GM12865 (cell line): ENCODE data around the gene TMEM161A.
"Not testable (repeated sequence)": the region's sequence is repeated elsewhere in the genome, so short reads cannot be mapped to it uniquely, and the experiment has no call there.

ENCODE experiments used
- DNase-seq: peaks from one replicate; pipeline ENCODE4 v3.0.0; 2010; ENCODE audit warnings: low read depth
- H3K4me3 ChIP-seq: 2 replicates; pipeline ENCODE4 v1.5.1; 2011; ENCODE audit warnings: mild to moderate bottlenecking, low read depth, low read length, control low read depth
- CTCF ChIP-seq: IDR thresholded peaks from 2 replicates; pipeline ENCODE4 v1.5.1; 2011; ENCODE audit warnings: low read length, control low read depth, low read depth, inconsistent platforms; ENCODE audit not compliant: insufficient read depth; ENCODE audit errors: missing control alignments

The TMEM161A gene

DNA sequence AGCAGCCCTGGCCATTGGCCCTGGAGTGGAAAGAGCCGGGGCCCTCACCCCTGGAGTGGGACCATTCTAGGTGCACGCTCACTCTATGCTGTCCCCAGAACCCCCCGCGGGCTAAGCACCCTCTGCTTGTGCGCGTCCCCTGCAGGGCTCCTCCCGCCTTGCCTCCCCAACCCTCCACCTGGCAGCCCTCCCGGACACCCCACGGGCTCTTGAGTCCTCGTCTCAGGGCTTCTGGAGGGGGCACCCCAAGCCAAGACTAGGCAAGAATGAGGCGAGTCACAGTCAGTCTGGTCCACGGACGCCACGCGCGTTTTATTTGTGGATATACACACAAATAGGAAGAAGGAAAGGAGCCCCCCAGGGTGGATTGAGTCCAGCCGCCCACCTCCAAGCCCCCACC, 7.0 kb upstream of the TMEM161A start:
- no peak for DNase-seq
- no peak overlapping the region for H3K4me3 ChIP-seq
- no peak for TF ChIP-seq CTCF

- no peak overlapping the region for H3K4me3 ChIP-seq
- DNase-seq = no peak
- no peak for TF ChIP-seq CTCF
These were observed 4.1 kb upstream of the TMEM161A start for GRCh38 chr19:19142347-19142746.

GRCh38 chr19:19140476-19140875, 2.2 kb upstream of the TMEM161A start:
- no peak for DNase-seq
- TF ChIP-seq CTCF = no peak
- no peak overlapping the region for H3K4me3 ChIP-seq

GRCh38 chr19:19139876-19140229, 1.6 kb upstream of the TMEM161A start:
- H3K4me3 ChIP-seq = no peak overlapping the region
- no peak for TF ChIP-seq CTCF
- no peak for DNase-seq

DNA sequence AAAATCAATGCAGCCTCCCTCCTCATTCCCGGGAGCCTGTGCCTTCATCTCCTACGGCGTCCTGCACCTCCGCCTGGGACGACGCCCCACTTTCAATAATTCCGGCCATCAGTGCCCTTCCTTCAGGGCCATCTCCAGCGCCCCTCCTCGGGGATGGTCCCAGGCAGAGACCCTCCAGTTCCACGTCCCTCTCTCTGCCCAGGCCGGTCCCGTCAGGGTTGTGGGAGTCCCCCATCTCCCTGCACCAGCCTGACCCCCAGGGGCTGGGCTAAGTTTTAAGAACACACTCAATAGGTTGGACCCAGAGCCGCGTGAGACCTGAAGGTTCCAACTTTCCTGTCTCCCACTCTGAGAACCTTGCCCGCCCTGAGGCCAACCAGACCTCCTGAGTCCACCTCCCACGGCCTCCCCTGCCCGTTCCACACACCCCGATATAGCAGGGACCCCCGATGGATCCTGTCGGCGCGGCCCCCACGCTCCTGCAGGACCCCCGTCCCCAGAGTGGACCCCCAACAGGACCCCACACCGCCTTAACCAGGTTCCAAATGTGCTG, 646 bp downstream of the TMEM161A start:
- peak overlapping the region; percentile 94 for H3K4me3 ChIP-seq
- TF ChIP-seq CTCF = no peak
- DNase-seq = no peak

- not testable (repeated sequence) for H3K4me3 ChIP-seq, DNase-seq
These were observed 2.6 kb downstream of the TMEM161A start for GRCh38 chr19:19135713-19136112.

DNA sequence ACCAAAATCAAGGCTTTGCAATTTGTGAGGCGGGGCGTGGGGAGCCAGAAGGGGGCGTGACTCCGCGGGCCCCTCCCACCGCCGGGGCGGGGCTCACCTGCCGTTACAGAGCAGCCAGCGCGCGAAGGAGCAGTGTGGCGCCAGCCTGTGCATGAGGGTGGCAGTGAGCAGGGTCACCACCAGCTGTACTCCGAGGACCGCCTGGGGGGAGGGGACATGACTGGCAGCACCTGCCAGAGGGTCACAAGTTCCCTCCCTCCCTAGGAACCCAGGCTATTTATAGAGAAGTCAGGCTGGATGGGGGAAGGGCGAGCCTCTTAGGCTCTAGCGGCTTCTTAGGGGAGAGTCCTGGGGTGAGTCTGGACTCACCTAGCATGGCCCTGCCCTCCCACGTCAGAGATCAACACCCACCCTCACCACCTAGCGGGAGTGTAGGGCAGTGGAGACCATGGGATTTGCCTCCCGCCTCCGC, 3.6 kb downstream of the TMEM161A start:
- TF ChIP-seq CTCF = peak; percentile 10
- H3K4me3 ChIP-seq = no peak overlapping the region
- DNase-seq = peak; percentile 48

DNA sequence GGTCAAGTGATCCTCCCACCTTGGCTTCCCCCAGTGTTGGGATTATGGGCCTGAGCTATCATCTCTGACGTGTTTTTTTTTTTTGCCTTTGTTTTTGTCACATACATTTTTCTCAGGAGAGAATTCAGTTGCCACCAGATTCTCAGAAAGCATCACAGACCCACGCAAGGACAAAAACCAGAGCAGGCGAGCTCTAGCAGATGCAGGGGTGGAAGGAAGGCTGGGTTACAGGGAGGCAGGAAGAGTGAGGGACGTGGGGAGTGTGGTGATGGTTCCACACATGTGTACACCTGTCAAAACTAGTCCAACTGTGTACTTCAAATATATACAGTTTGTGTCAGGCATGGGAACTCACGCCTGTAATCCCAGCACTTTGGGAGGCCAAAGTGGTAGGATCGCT, 4.3 kb downstream of the TMEM161A start:
- H3K4me3 ChIP-seq = no peak overlapping the region
- TF ChIP-seq CTCF = no peak
- no peak for DNase-seq
